ENCODE data around the gene ACTRT2. TPM values are rescaled to one million over a fixed set of nuclear protein-coding genes. Genes with fewer than 3 reads are reported as not detected.

ACTRT2 gene
- polyA plus RNA-seq, 1 of the 3 experiments (the other 2 are of a cell fraction), result not detected

GRCh38 chr1:3065396-3065795 lies 44.1 kb downstream of the ACTRT2 start:
- Histone ChIP-seq H3K9ac (no peak overlapping the region), H3K36me3 (replicated peaks in 1 of 2; ENCODE audit: control insufficient read depth in 1 of 2, insufficient read depth in 2 of 2, low read length in 1 of 2) (no peaks in the 10 kb centered on the region), H4K20me1 (ENCODE audit: insufficient read depth) (no peaks in the 10 kb centered on the region), H3K9me2 (no peaks in the 10 kb centered on the region), H3K4me3 (ENCODE audit: low read depth in 2 of 2, low read length in 1 of 2) (no peak overlapping the region), H3K4me1 (ENCODE audit: control insufficient read depth in 1 of 2, insufficient read depth in 2 of 2, low read depth in 1 of 2, low read length in 1 of 2) (no peaks in the 10 kb centered on the region), H3K27me3 (ENCODE audit: insufficient read depth) (peaks cover 45% of the 10 kb centered on the region), H3K27ac (ENCODE audit: low read depth in 2 of 2, low read length in 1 of 2) (no peak overlapping the region), H3K4me2 (no peak overlapping the region), H3K79me2 (ENCODE audit: insufficient read depth) (no peaks in the 10 kb centered on the region), H3F3A (replicated peaks; ENCODE audit: insufficient read depth) (no peaks in the 10 kb centered on the region), H2AFZ (ENCODE audit: low read depth) (no peak overlapping the region), H3K9me3 (no peaks in the 10 kb centered on the region)
- ChIA-PET CTCF (interaction anchor here (1.1 to 1.2 kb wide), 2 partner anchors 13 to 359 kb away, joined by 3 to 4 read pairs; no protein-coding TSS in a partner anchor), POLR2A (no interaction called here)
- no peak for DNase-seq
- 7% methylated on average over 3 of the region's 8 CpGs for WGBS (ENCODE audit: low lambda C conversion rate)
- TF ChIP-seq SMC3 (IDR thresholded peaks at IDR 0.05; ENCODE audit: low read depth, low read length) (no peak), USF1 (IDR thresholded peaks at IDR 0.05; ENCODE audit: borderline replicate concordance, low read depth) (no peak), TCF12 (IDR thresholded peaks at IDR 0.05) (no peak), CTCF (IDR thresholded peaks at IDR 0.05) (no peak), NRF1 (IDR thresholded peaks at IDR 0.05; ENCODE audit: low read depth, low read length) (no peak), REST (IDR thresholded peaks at IDR 0.05; ENCODE audit: low read depth, low read length) (no peak), ZBTB33 (IDR thresholded peaks at IDR 0.05; ENCODE audit: borderline replicate concordance, low read depth) (no peak), USF2 (IDR thresholded peaks at IDR 0.05; ENCODE audit: borderline replicate concordance, low read depth, low read length) (no peak), JUND (IDR thresholded peaks at IDR 0.05) (no peak), FOXM1 (IDR thresholded peaks at IDR 0.05; ENCODE audit: low read depth) (no peak), GABPA (IDR thresholded peaks at IDR 0.05; ENCODE audit: low read depth) (no peak), YY1 (IDR thresholded peaks at IDR 0.05; ENCODE audit: low read depth) (no peak), PBX3 (IDR thresholded peaks at IDR 0.05) (no peak), IRF3 (IDR thresholded peaks at IDR 0.05; ENCODE audit: low read depth, low read length) (no peak), MXI1 (IDR thresholded peaks at IDR 0.05; ENCODE audit: low read depth, low read length) (no peak), RCOR1 (IDR thresholded peaks at IDR 0.05; ENCODE audit: low read length) (no peak), TEAD4 (IDR thresholded peaks at IDR 0.05; ENCODE audit: borderline replicate concordance, insufficient read depth) (no peak)

All from SK-N-SH (cell line).